Stimulated activated CD8-positive, alpha-beta memory T cell treated with anti-CD3 and anti-CD28 coated beads, Interleukin-15, amount 100 ng/mL, for 1 hour (primary cell): Measurements from ENCODE around the gene TLN1.

Experiments used
- DNase-seq: peaks from one replicate; pipeline ENCODE4 v3.0.0-alpha.2; 2020; ENCODE audit warnings: low read depth

Gene TLN1

GRCh38 chr9:35686222-35687203 lies 45.5 kb downstream of the TLN1 start:
- DNase-seq: no peak

GRCh38 chr9:35685506-35685905 lies 46.5 kb downstream of the TLN1 start:
- no peak for DNase-seq

GRCh38 chr9:35684921-35685320 lies 47.1 kb downstream of the TLN1 start:
- DNase-seq: no peak

GRCh38 chr9:35683323-35683722 lies 48.7 kb downstream of the TLN1 start:
- DNase-seq: no peak

GRCh38 chr9:35682520-35683315 lies 49.3 kb downstream of the TLN1 start:
- DNase-seq: no peak

- DNase-seq: no peak
Observed at GRCh38 chr9:35682051-35682450, 49.9 kb downstream of the TLN1 start.

GRCh38 chr9:35681341-35682002 lies 50.5 kb downstream of the TLN1 start:
- no peak for DNase-seq

GRCh38 chr9:35680331-35681105 lies 51.5 kb downstream of the TLN1 start:
- DNase-seq: no peak

GRCh38 chr9:35679766-35680330 lies 52.1 kb downstream of the TLN1 start:
- no peak for DNase-seq

GRCh38 chr9:35679091-35679490 lies 52.9 kb downstream of the TLN1 start:
- no peak for DNase-seq

- no peak for DNase-seq
Observed at GRCh38 chr9:35675732-35676392, 56.1 kb downstream of the TLN1 start.

GRCh38 chr9:35675204-35675603 lies 56.8 kb downstream of the TLN1 start:
- no peak for DNase-seq

- no peak for DNase-seq
Observed at GRCh38 chr9:35674025-35674361, 58.0 kb downstream of the TLN1 start.

- no peak for DNase-seq
Observed at GRCh38 chr9:35673132-35674024, 58.6 kb downstream of the TLN1 start, which contains the start of gene CA9. CA9 (plus strand) TSS chr9:35673928; CDS start chr9:35673960, 32 bp downstream.

GRCh38 chr9:35669331-35670145 lies 62.5 kb downstream of the TLN1 start:
- no peak for DNase-seq

GRCh38 chr9:35667939-35668338 lies 64.1 kb downstream of the TLN1 start:
- DNase-seq: no peak

GRCh38 chr9:35666549-35666948 lies 65.4 kb downstream of the TLN1 start:
- no peak for DNase-seq

GRCh38 chr9:35666045-35666444 lies 66.0 kb downstream of the TLN1 start:
- DNase-seq: no peak

- no peak for DNase-seq
Observed at GRCh38 chr9:35665471-35665818, 66.5 kb downstream of the TLN1 start.
